HepG2 (cell line): ENCODE measurements around the gene SSBP4. TPM values are rescaled to one million over a fixed set of nuclear protein-coding genes. Genes with fewer than 3 reads are reported as not detected.

Experiments used
- ATAC-seq: fragments of 200-7000 bp; cut with Tn5 transposase; 3 replicates; pipeline ENCODE4 v1.9.1; 2020; ENCODE audit warnings: mild to moderate bottlenecking, moderate library complexity
- BruUV-seq: library from RNA; stranded (reverse); fragments of 400-500 nt; replicated peaks from 2 replicates; lab custom pipeline; 2021; lab: Mats Ljungman, UMichigan
- CTCF ChIA-PET: fragments of 300-600 bp; formaldehyde crosslinking; extraction: SDS; loops from one replicate; lab custom pipeline; 2021; ENCODE audit warnings: low total read pairs, inconsistent platforms, low intra/inter-chr PET ratio; lab: Yijun Ruan, JAX
- POLR2A ChIA-PET: fragments of 350-600 bp; sonication (Branson Sonifier 250); formaldehyde crosslinking; loops from one replicate; lab custom pipeline; 2020; ENCODE audit warnings: antibody characterized with exemption, inconsistent platforms; lab: Yijun Ruan, JAX
- DNase-seq: peaks from one replicate; pipeline ENCODE4 v3.0.0-alpha.2; 2015; ENCODE audit warnings: low spot score
- FAIRE-seq: peaks from 3 replicates; lab custom pipeline; 2011; peaks lifted over from hg19 to GRCh38; lab: Jason Lieb, UNC
- H2AFZ ChIP-seq: one replicate; pipeline ENCODE4 v1.6.1; 2011; ENCODE audit warnings: low read length, inconsistent platforms
- H3K27ac ChIP-seq: fragments of 300-600 bp; 3 replicates; pipeline ENCODE4 v1.8.0; 2011; ENCODE audit warnings: mixed run types, mild to moderate bottlenecking, mixed read lengths, low read length, inconsistent platforms; ENCODE audit not compliant: insufficient read depth; ENCODE audit errors: extremely low read length
- H3K27me3 ChIP-seq, 2 experiments: fragments of 200-600 bp in 1 of 2; 2 replicates in 1 of 2; 3 replicates in 1 of 2; pipeline versions ENCODE4 v1.6.0 to v1.8.0; 2011; ENCODE audit warnings: low read length in 2 of 2, mild to moderate bottlenecking in 2 of 2, moderate library complexity in 2 of 2, inconsistent platforms in 1 of 2; ENCODE audit not compliant: insufficient read depth in 2 of 2, control insufficient read depth in 1 of 2
- H3K36me3 ChIP-seq, 2 experiments: fragments of 200-600 bp in 1 of 2; replicated peaks in 1 of 2; 2 replicates in 1 of 2; 3 replicates in 1 of 2; pipeline versions ENCODE4 v1.5.1 to v1.8.0; 2011; ENCODE audit warnings: low read length in 2 of 2, inconsistent platforms in 1 of 2; ENCODE audit not compliant: insufficient read depth in 2 of 2, control insufficient read depth in 1 of 2
- H3K4me1 ChIP-seq: 2 replicates; pipeline ENCODE4 v1.5.1; 2012; ENCODE audit warnings: low read length, inconsistent platforms; ENCODE audit not compliant: insufficient read depth
- H3K4me2 ChIP-seq: 2 replicates; pipeline ENCODE4 v1.6.0; 2011; ENCODE audit warnings: low read depth, low read length, inconsistent platforms
- H3K4me3 ChIP-seq, 3 experiments: fragments of 200-600 bp in 1 of 3; sonication (generic), shearing (Covaris generic) in 1 of 3; replicated peaks in 1 of 3; 2 replicates each; pipeline ENCODE4 v1.5.1; 2011 to 2016; ENCODE audit warnings: low read length in 3 of 3, inconsistent platforms in 2 of 3, low read depth in 2 of 3, mild to moderate bottlenecking in 2 of 3, control low read depth in 1 of 3, mixed read lengths in 1 of 3; ENCODE audit not compliant: insufficient read depth in 1 of 3
- H3K79me2 ChIP-seq: one replicate; pipeline ENCODE4 v1.6.1; 2011; ENCODE audit warnings: low read length, inconsistent platforms; ENCODE audit not compliant: insufficient read depth
- H3K9ac ChIP-seq: 2 replicates; pipeline ENCODE4 v1.6.0; 2011; ENCODE audit warnings: mild to moderate bottlenecking, low read depth, low read length, inconsistent platforms; ENCODE audit not compliant: insufficient read depth
- H3K9me3 ChIP-seq: 2 replicates; pipeline ENCODE4 v1.5.1; 2012; ENCODE audit warnings: mild to moderate bottlenecking, low read length
- H4K20me1 ChIP-seq: 2 replicates; pipeline ENCODE4 v1.6.0; 2011; ENCODE audit warnings: inconsistent platforms, mild to moderate bottlenecking, low read length, moderate library complexity; ENCODE audit not compliant: insufficient read depth
- MXD4 ChIP-seq: IDR thresholded peaks from 2 replicates; pipeline ENCODE4 v1.6.1; 2016; ENCODE audit warnings: mild to moderate bottlenecking, missing biosample characterization, missing genetic modification reagents
- RFX3 ChIP-seq: IDR thresholded peaks from 2 replicates; pipeline ENCODE4 v1.6.1; 2016; ENCODE audit warnings: missing biosample characterization, missing genetic modification reagents
- SAFB2 ChIP-seq: sonication (generic); formaldehyde crosslinking; IDR thresholded peaks from 2 replicates; pipeline ENCODE4 v1.5.1; 2020; ENCODE audit warnings: missing genetic modification reagents, low read depth, mild to moderate bottlenecking, borderline replicate concordance
- XRCC5 ChIP-seq: fragments of 200-400 bp; formaldehyde crosslinking; optimal IDR thresholded peaks from 2 replicates; pipeline ENCODE3; 2017; ENCODE audit warnings: mild to moderate bottlenecking, low read length
- ZFP36 ChIP-seq: fragments of 150-350 bp; IDR thresholded peaks from 2 replicates; pipeline ENCODE4 v1.6.1; 2018; ENCODE audit warnings: borderline replicate concordance, low read length, low read depth; ENCODE audit not compliant: partially characterized antibody
- ZMYM3 ChIP-seq: sonication (generic); formaldehyde crosslinking; IDR thresholded peaks from 2 replicates; pipeline ENCODE4 v1.5.1; 2020; ENCODE audit warnings: mild to moderate bottlenecking, missing genetic modification reagents
- ZNF3 ChIP-seq: IDR thresholded peaks from 2 replicates; pipeline ENCODE4 v1.7.0; 2017; ENCODE audit warnings: inconsistent platforms
- ZNF652 ChIP-seq: IDR thresholded peaks from 2 replicates; pipeline ENCODE4 v1.6.1; 2016; ENCODE audit warnings: low read depth, borderline replicate concordance
- WGBS: methylation state at CpG from one replicate; pipeline ENCODE4 v1.1.6; 2017; ENCODE audit warnings: low lambda C conversion rate; 5-methylcytosine and 5-hydroxymethylcytosine counted together
- in situ Hi-C: cut with HindIII; loops from 2 replicates; pipeline ENCODE4 v1.10.0; 2017; ENCODE audit warnings: low pct_unique_long_range_greater_than_20kb; ENCODE audit not compliant: extremely low pct_ligation_motif_present
- intact Hi-C: fragments of 100-400 bp; cut with micrococcal nuclease; formaldehyde crosslinking; loops from one replicate; pipeline ENCODE4 v1.10.0; 2022; ENCODE audit not compliant: unreplicated experiment
- polyA plus RNA-seq, 8 experiments: library from polyadenylated mRNA; depleted of rRNA in 3 of 8; stranded (reverse) in 7 of 8; unstranded in 1 of 8; fragments of >200 nt; fragmentation: Illumina TruSeq in 4 of 8; extraction: Trizol in 4 of 8; gene quantifications; 2 replicates each; pipeline versions ENCODE4 v1.2.1 to v1.2.3, GENCODE V29; 2011 to 2016; ENCODE audit warnings: low read depth in 4 of 8, missing spikeins in 1 of 8, mixed read lengths in 1 of 8; ENCODE audit not compliant: insufficient read depth in 1 of 8
- total RNA-seq, 5 experiments: library from RNA; depleted of rRNA; stranded (reverse); fragments of >200 nt; fragmentation: Illumina TruSeq; extraction: Trizol; gene quantifications; 2 replicates each; pipeline ENCODE4 v1.2.3, GENCODE V29; 2016; ENCODE audit warnings: low read depth in 1 of 5

SSBP4 gene
- total and polyA plus RNA-seq, 2 of the 13 experiments (the other 11 are each of a cell fraction or from before 2014, with no cell fraction given), result 20.8 to 39.5 TPM

DNA sequence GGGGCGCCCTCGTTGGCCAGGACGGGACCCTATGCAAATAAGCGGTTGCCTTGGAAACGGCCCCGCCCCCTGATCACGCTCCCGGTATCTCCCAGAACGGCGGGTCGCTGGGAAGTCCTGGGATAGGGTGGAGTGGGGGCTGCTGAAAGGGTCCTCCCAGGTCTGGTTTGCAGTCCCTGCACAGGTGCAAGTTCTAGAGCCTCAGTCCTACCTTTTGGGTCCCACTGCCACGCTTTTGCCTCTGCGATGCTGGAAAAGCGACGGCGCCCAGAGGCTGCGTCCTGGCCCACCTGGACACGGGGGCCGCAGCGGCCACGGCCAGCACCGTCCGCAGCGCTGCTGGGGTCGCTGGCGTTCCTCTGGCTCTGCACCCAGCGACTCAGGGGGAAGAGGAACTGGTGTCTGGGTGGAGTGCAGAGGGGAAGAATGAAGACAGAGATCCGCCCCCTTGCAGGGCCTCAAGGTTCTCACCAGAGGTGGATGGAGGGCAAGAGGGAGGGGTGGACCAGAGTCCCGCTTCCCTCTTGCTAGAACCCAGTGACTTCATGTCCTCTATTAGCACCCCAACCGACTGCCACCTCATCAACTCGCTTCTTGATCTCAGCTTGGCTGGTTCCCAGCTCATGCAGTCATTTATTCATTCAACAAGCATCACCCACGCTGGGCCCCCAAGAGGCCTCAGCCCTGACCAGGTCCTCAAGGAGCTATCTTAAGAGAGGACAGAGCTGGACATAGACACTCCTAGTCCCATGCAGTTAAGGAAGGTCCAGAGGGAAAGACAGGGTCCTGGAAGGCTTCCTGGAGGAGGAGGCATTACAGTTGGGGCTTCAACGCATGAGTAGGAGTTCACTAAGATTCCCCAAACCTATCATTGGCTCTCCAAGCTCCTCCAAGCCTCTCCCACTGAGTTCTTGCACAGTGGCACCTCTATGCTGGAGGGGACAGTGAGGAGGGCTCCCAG lies 21.7 kb upstream of the SSBP4 start, which contains the start of gene LRRC25:
LRRC25 (minus strand) TSS at position 381 of the 961 bp plus-strand sequence. CDS start 659 bp downstream, outside the sequence.
- CTCF ChIA-PET, result no interaction called here
- Histone ChIP-seq H3K4me3 (peak within 1 kb of the TSS in 2 of 3 experiments; percentile 15 to 60; a peak in 4 of 6 replicates), H3K79me2 (no peaks in the 10 kb centered on the region), H3K9me3 (no peaks in the 10 kb centered on the region), H3K27me3 (peaks cover 0 to 17% of the 10 kb centered on the region in 2 experiments; a peak in 4 of 5 replicates), H3K36me3 (no peaks in the 10 kb centered on the region), H3K4me1 (peaks cover 52% of the 10 kb centered on the region), H4K20me1 (no peaks in the 10 kb centered on the region), H2AFZ (no peak within 1 kb of the TSS), H3K9ac (peak within 1 kb of the TSS; percentile 52), H3K4me2 (peak within 1 kb of the TSS; percentile 83), H3K27ac (no peak within 1 kb of the TSS)
- ATAC-seq, result peak; percentile 30
- no TSS peak for BruUV-seq
- FAIRE-seq, result no peak
- no peak for DNase-seq
- in situ Hi-C loops (no loop called here), intact Hi-C loops (no loop called here)
- POLR2A ChIA-PET, result interaction anchor here (1.1 to 2.5 kb wide), 4 partner anchors 9 to 17 kb away, joined by 3 to 12 read pairs (median 8); partner anchors contain the start of gene GDF15
- WGBS, result 34% methylated on average over 21 of the region's 33 CpGs
- peak; percentile 93 for TF ChIP-seq ZNF3 (CRISPR knock-in tag)
- peak; percentile 1 for TF ChIP-seq XRCC5
- peak; percentile 71 for TF ChIP-seq RFX3 (CRISPR knock-in tag)
- peak; percentile 75 for TF ChIP-seq ZFP36
- no peak for TF ChIP-seq SAFB2 (CRISPR knock-in tag)
- TF ChIP-seq MXD4 (CRISPR knock-in tag), result no peak
- peak; percentile 24; the same call in 1 of the 2 replicates for TF ChIP-seq ZMYM3 (CRISPR knock-in tag)
- TF ChIP-seq ZNF652 (CRISPR knock-in tag), result peak; percentile 71; the same call in 1 of the 2 replicates
